ENCODE data around the gene AGAP2. TPM values are rescaled to one million over a fixed set of nuclear protein-coding genes. Genes with fewer than 3 reads are reported as not detected.

Gene AGAP2
- total and polyA plus RNA-seq, 8 donors: 0.24 to 3.0 (median 0.79) TPM

DNA sequence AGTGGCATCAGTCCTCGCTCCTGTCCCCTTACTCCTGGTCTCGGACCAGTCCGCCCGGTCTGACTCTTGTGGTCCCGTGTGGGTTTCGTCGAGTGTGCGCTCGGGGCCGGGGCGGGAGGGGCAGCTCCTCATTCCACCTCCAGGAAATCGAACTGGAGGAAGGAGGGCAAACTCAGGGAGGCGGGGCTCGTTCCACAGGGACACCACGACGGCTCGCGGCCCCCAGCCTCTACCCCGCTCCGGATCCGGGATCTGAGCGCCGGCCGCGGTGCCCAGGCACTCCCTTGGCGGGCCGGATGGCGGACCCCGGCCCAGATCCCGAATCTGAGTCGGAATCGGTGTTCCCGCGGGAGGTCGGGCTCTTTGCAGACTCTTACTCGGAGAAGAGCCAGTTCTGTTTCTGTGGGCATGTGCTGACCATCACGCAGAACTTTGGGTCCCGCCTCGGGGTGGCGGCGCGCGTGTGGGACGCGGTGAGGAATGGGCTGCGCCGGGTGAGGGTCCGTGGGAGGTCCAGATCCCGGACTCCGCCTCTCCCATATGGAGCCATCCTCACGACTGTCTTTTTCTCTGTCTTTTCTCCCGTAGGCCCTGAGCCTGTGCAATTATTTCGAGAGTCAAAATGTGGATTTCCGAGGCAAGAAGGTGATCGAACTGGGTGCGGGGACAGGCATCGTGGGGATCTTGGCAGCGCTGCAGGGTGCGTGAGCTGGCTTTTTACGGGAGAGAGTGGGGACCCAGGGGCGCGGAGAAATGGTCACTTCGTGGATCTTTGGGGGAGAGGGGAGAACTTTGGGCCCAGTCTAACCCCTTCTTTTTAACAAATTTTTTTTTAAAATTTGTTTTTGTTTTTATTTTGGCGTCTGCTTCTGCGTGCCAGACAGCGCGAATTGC, 34.1 kb upstream of the AGAP2 start, which contains the start of gene EEF1AKMT3:
TSS of gene EEF1AKMT3 (plus strand) at position 186 of the 894 bp plus-strand sequence. CDS start at position 297, 111 bp downstream.
- no peaks in the 10 kb centered on the region for H3K27me3 ChIP-seq
- H3K4me1 ChIP-seq: peaks cover 6 to 13% (median 8%) of the 10 kb centered on the region in 3 donors
- ATAC-seq (peak; percentile 70 to 84 (median 80)), DNase-seq (peak; percentile 73 to 89 (median 78)), FAIRE-seq (no peak)
- WGBS, 2 donors: 1 to 2% methylated on average over 66 to 67 of the region's 67 CpGs
- H3K27ac ChIP-seq: peak within 1 kb of the TSS; percentile 87 to 95 (median 92)
- intact Hi-C loops (cut with DNase I): no loop called here
- no peaks in the 10 kb centered on the region for H3K9me3 ChIP-seq
- no peaks in the 10 kb centered on the region for H3K36me3 ChIP-seq
- TF ChIP-seq, protein P1, sequence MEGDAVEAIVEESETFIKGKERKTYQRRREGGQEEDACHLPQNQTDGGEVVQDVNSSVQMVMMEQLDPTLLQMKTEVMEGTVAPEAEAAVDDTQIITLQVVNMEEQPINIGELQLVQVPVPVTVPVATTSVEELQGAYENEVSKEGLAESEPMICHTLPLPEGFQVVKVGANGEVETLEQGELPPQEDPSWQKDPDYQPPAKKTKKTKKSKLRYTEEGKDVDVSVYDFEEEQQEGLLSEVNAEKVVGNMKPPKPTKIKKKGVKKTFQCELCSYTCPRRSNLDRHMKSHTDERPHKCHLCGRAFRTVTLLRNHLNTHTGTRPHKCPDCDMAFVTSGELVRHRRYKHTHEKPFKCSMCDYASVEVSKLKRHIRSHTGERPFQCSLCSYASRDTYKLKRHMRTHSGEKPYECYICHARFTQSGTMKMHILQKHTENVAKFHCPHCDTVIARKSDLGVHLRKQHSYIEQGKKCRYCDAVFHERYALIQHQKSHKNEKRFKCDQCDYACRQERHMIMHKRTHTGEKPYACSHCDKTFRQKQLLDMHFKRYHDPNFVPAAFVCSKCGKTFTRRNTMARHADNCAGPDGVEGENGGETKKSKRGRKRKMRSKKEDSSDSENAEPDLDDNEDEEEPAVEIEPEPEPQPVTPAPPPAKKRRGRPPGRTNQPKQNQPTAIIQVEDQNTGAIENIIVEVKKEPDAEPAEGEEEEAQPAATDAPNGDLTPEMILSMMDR (IDR thresholded peaks at IDR 0.05): no peak
- H3K4me3 ChIP-seq: peak within 1 kb of the TSS; percentile 69 to 97 (median 80)

DNA sequence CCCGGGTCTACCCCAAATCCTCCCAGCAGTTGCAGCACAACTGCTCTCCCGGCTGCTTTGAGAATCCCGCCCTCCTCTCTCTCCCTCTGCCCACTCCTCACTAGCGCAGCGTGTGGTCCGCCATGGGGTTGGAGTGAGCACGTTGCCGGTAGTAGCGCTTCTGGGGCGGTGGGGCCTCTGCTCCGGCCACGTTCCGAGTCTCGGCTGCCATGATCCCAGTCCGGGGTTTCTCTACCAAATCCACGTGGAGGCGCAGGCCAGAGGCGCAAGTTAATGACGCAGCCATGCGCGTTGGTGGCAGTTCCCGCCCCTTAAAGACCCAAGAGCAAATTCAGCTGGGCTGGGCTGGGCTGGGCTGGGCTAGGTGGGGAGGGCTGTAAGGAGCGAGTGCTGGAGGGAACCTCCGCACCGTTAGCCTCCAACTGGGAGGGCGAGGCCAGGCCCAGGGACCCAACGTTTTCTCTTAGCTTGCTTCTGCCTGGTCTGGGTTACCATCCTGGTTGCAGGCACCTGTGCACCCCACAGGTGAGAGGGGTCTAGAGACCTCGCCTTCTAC, 33.4 kb upstream of the AGAP2 start, which contains the start of gene METTL1:
TSS of gene METTL1 (minus strand) at position 233 of the 556 bp plus-strand sequence. CDS start at position 211, 22 bp downstream.
- Histone ChIP-seq H3K9me3 (no peaks in the 10 kb centered on the region), H3K4me1 (peaks cover 7 to 14% (median 8%) of the 10 kb centered on the region in 3 donors), H3K4me3 (peak within 1 kb of the TSS; percentile 69 to 97 (median 80)), H3K27ac (peak within 1 kb of the TSS; percentile 87 to 95 (median 92)), H3K36me3 (no peaks in the 10 kb centered on the region), H3K27me3 (no peaks in the 10 kb centered on the region)
- TF ChIP-seq, protein P1 (IDR thresholded peaks at IDR 0.05): no peak
- peak; percentile 91 to 97 (median 92) for ATAC-seq
- WGBS, 2 donors: 0% methylated on average over 28 of the region's 28 CpGs
- FAIRE-seq: no peak
- DNase-seq: peak; percentile 92 to 97 (median 94)
- intact Hi-C loops (cut with DNase I): no loop called here

DNA sequence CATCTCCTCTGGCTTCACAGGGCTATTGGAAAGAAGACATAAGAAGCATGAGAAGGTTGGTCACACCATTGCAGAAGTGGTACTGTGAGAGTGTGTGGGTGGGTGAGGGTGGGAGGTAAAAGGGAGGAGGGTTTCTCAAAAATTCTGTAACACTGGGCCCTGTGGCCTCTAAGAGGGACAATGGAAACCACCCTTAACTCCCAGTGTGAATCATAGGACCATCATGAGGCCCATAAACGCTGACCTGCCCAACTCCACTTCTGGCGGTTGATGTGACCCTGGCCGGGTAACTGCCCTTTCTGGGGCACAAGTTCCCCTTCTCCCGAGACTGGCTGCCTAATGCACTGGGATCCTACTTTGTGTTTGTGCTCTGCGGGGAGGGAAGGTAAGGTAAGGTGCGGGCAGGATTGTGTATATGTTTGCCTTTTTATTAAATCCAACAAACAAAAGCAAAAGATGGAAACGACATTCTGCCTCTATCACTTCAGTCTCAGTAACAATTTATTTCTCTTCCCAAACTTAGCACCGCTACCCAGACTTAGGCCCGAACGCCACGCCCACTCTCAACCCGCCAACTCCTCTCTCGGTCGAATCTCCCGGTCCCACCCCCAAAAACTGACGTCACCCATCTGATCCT, 32.8 kb upstream of the AGAP2 start:
- FAIRE-seq (no peak), DNase-seq (peak; percentile 84 to 93 (median 90)), ATAC-seq (peak; percentile 66 to 83 (median 78))
- intact Hi-C loops (cut with DNase I): no loop called here
- Histone ChIP-seq H3K4me1 (peaks cover 10 to 20% (median 13%) of the 10 kb centered on the region in 3 donors), H3K9me3 (no peaks in the 10 kb centered on the region), H3K36me3 (no peaks in the 10 kb centered on the region), H3K27me3 (no peaks in the 10 kb centered on the region), H3K4me3 (peak overlapping the region; percentile 69 to 97 (median 80)), H3K27ac (peak overlapping the region; percentile 87 to 95 (median 92))
- TF ChIP-seq, protein P1 (IDR thresholded peaks at IDR 0.05): no peak
- 1 to 3% methylated on average over 16 of the region's 16 CpGs for WGBS, 2 donors

DNA sequence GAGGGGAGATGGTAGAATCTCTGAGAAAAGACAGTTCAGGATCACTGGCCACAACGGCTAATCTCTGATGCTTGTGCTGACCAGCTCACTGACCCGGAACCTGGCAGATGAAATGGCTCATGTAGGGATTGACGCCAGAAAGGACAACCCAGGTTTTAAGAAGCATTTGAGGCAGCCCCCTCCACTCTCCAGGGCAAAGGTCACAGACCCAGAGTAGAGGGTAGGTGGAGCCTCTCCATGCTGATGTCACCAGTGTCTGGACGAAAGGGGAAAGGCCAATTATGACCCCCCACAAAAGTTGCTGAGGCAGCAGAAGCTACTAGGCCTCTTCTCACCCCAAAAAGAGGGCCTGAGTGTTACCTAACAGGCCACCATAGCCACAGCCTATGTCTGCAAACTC, 32.2 kb upstream of the AGAP2 start:
- Histone ChIP-seq H3K27me3 (no peaks in the 10 kb centered on the region), H3K27ac (no peak overlapping the region), H3K9me3 (no peaks in the 10 kb centered on the region), H3K4me1 (peaks cover 13 to 21% (median 15%) of the 10 kb centered on the region in 3 donors), H3K36me3 (no peaks in the 10 kb centered on the region), H3K4me3 (peak overlapping the region in 1 of 4 donors; percentile 69)
- 64 to 72% methylated on average over 4 of the region's 4 CpGs for WGBS, 2 donors
- ATAC-seq (no peak), DNase-seq (no peak), FAIRE-seq (no peak)
- intact Hi-C loops (cut with DNase I): no loop called here
- TF ChIP-seq, protein P1 (IDR thresholded peaks at IDR 0.05): no peak
